PFSK-1 (cell line): Measurements from ENCODE around the gene PTPRQ.

Experiments used
- POLR2AphosphoS5 ChIP-seq: IDR thresholded peaks from 2 replicates; pipeline ENCODE4 v1.6.1; 2012; ENCODE audit warnings: low read depth, mild to moderate bottlenecking, control low read depth, low read length, moderate library complexity
- SIN3A ChIP-seq: IDR thresholded peaks from 2 replicates; pipeline ENCODE4 v1.6.1; 2012; ENCODE audit warnings: mild to moderate bottlenecking, low read length, moderate library complexity, borderline replicate concordance; ENCODE audit not compliant: insufficient read depth
- TF ChIP-seq, protein P1 (sequence below), 2 experiments: IDR thresholded peaks; 2 replicates each; pipeline versions ENCODE4 v1.6.1 to v1.8.0; 2011 to 2012; ENCODE audit warnings: low read depth in 2 of 2, low read length in 2 of 2, control low read depth in 1 of 2, inconsistent platforms in 1 of 2, mild to moderate bottlenecking in 1 of 2, moderate library complexity in 1 of 2; ENCODE audit not compliant: insufficient read depth in 1 of 2

DNA sequence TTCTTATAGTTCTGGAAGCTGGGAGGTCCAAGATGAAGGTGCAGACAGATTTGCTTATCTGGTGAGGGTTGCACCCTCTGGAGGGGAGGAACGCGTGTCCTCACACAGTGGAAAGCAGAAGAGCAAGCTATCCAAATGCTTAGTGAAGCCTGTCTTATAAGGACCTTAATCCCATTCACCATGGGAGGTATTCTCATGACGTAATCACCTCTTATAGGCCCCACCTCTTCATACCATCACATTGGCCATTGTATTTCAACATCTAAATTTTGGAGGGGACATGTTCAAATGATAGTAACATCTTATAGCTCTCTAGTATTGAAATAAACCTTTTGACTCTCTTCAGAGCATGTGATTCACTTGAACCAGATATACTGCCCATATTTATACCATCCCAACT, 158.4 kb downstream of the PTPRQ start:
- TF ChIP-seq SIN3A: no peak
- TF ChIP-seq POLR2AphosphoS5: no peak
- TF ChIP-seq, protein P1, sequence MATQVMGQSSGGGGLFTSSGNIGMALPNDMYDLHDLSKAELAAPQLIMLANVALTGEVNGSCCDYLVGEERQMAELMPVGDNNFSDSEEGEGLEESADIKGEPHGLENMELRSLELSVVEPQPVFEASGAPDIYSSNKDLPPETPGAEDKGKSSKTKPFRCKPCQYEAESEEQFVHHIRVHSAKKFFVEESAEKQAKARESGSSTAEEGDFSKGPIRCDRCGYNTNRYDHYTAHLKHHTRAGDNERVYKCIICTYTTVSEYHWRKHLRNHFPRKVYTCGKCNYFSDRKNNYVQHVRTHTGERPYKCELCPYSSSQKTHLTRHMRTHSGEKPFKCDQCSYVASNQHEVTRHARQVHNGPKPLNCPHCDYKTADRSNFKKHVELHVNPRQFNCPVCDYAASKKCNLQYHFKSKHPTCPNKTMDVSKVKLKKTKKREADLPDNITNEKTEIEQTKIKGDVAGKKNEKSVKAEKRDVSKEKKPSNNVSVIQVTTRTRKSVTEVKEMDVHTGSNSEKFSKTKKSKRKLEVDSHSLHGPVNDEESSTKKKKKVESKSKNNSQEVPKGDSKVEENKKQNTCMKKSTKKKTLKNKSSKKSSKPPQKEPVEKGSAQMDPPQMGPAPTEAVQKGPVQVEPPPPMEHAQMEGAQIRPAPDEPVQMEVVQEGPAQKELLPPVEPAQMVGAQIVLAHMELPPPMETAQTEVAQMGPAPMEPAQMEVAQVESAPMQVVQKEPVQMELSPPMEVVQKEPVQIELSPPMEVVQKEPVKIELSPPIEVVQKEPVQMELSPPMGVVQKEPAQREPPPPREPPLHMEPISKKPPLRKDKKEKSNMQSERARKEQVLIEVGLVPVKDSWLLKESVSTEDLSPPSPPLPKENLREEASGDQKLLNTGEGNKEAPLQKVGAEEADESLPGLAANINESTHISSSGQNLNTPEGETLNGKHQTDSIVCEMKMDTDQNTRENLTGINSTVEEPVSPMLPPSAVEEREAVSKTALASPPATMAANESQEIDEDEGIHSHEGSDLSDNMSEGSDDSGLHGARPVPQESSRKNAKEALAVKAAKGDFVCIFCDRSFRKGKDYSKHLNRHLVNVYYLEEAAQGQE (IDR thresholded peaks at IDR 0.05; ENCODE audit: insufficient read depth in 1 of 2, low read depth in 2 of 2, low read length in 2 of 2): no peak
